GM12878 (cell line): ENCODE data around the gene PTCD2. TPM values are rescaled to one million over a fixed set of nuclear protein-coding genes. Genes with fewer than 3 reads are reported as not detected.

Source experiments
- CBX3 ChIP-seq: fragments of 200-600 bp; sonication (generic); IDR thresholded peaks from 2 replicates; pipeline ENCODE4 v1.6.1; 2016; ENCODE audit warnings: low read depth, borderline replicate concordance
- CREM ChIP-seq: IDR thresholded peaks from 2 replicates; pipeline ENCODE4 v1.6.1; 2014; ENCODE audit warnings: antibody characterized with exemption, low read depth
- ESRRA ChIP-seq: IDR thresholded peaks from 2 replicates; pipeline ENCODE4 v1.6.1; 2012; ENCODE audit warnings: mild to moderate bottlenecking, low read length, improper control_type of control experiment
- JUNB ChIP-seq: IDR thresholded peaks from 2 replicates; pipeline ENCODE4 v1.6.1; 2016; ENCODE audit warnings: antibody characterized with exemption, mild to moderate bottlenecking
- MEF2A ChIP-seq: IDR thresholded peaks from 2 replicates; pipeline ENCODE4 v1.6.1; 2011; ENCODE audit warnings: low read depth, mild to moderate bottlenecking, low read length, moderate library complexity; ENCODE audit not compliant: insufficient read depth
- MLLT1 ChIP-seq: fragments of 450-650 bp; IDR thresholded peaks from 2 replicates; pipeline ENCODE4 v1.6.1; 2016; ENCODE audit warnings: mild to moderate bottlenecking
- PBX3 ChIP-seq: IDR thresholded peaks from 2 replicates; pipeline ENCODE4 v1.6.1; 2011; ENCODE audit warnings: mild to moderate bottlenecking, low read depth, low read length, moderate library complexity; ENCODE audit not compliant: insufficient replicate concordance
- SUZ12 ChIP-seq: fragments of 200-600 bp; sonication (generic); IDR thresholded peaks from one replicate; pipeline ENCODE4 v1.6.1; 2018; ENCODE audit warnings: antibody characterized with exemption, mild to moderate bottlenecking; ENCODE audit not compliant: unreplicated experiment
- ZNF622 ChIP-seq: fragments of 450-650 bp; IDR thresholded peaks from 2 replicates; pipeline ENCODE4 v1.6.1; 2017; ENCODE audit warnings: mild to moderate bottlenecking, inconsistent platforms
- polyA plus RNA-seq, 11 experiments: library from polyadenylated mRNA; depleted of rRNA in 4 of 11; unstranded in 6 of 11; stranded (reverse) in 5 of 11; fragments of >200 nt; fragmentation: Nextera tagmentation in 4 of 11; fragmentation: Illumina TruSeq in 1 of 11; extraction: Ambion mirVana in 4 of 11; extraction: Trizol in 1 of 11; gene quantifications; 1 replicate in 1 of 11; 2 replicates in 10 of 11; pipeline versions ENCODE4 v1.2.1 to v1.2.3, GENCODE V29; 2011 to 2016; ENCODE audit warnings: inconsistent platforms in 2 of 11, missing spikeins in 2 of 11, low read depth in 1 of 11
- total RNA-seq, 4 experiments: library from RNA; depleted of rRNA in 3 of 4; stranded (reverse); fragments of >200 nt in 3 of 4; fragmentation: Illumina TruSeq in 1 of 4; extraction: Trizol in 1 of 4; gene quantifications; 2 replicates each; pipeline versions ENCODE4 v1.2.1 to v1.2.3, GENCODE V29; 2013 to 2021

Gene PTCD2
- total and polyA plus RNA-seq, 10 of the 15 experiments (the other 5 are each of a cell fraction or from before 2014, with no cell fraction given): 8.7 to 15.0 (median 11.9) TPM

GRCh38 chr5:72376381-72376780 lies 56.2 kb downstream of the PTCD2 start (continued):
- no peak for TF ChIP-seq MLLT1
- TF ChIP-seq ZNF622: no peak
- no peak for TF ChIP-seq CREM
- no peak for TF ChIP-seq CBX3
- no peak for TF ChIP-seq PBX3
- no peak for TF ChIP-seq SUZ12
- no peak for TF ChIP-seq JUNB
- TF ChIP-seq ESRRA: no peak
- TF ChIP-seq MEF2A: no peak
